Fibroblast of the aortic adventitia (primary cell): ENCODE data around the gene TEX29. TPM values are rescaled to one million over a fixed set of nuclear protein-coding genes. Genes with fewer than 3 reads are reported as not detected.

Source experiments
- DNase-seq: peaks from one replicate; pipeline ENCODE4 v3.0.0-alpha.2; 2010; ENCODE audit warnings: low read depth
- H3K4me3 ChIP-seq: 2 replicates; pipeline ENCODE4 v1.5.1; 2011; ENCODE audit warnings: low read depth, mild to moderate bottlenecking, control low read depth, low read length, moderate library complexity
- CTCF ChIP-seq: IDR thresholded peaks from 2 replicates; pipeline ENCODE4 v1.5.1; 2011; ENCODE audit warnings: mild to moderate bottlenecking, low read length, control low read depth, inconsistent platforms; ENCODE audit not compliant: insufficient read depth
- total RNA-seq: library from RNA; depleted of rRNA; stranded (reverse); fragments of >200 nt; gene quantifications from 2 replicates; pipeline ENCODE4 v1.2.3, GENCODE V29; 2012; ENCODE audit warnings: low replicate concordance

TEX29 gene
- total RNA-seq, 1 donor: not detected

GRCh38 chr13:111389621-111390521 lies 69.4 kb downstream of the TEX29 start:
- no peak overlapping the region for H3K4me3 ChIP-seq
- no peak for TF ChIP-seq CTCF
- no peak for DNase-seq

- no peak for DNase-seq
- TF ChIP-seq CTCF: no peak
Measured at GRCh38 chr13:111390522-111391270, 70.3 kb downstream of the TEX29 start.

GRCh38 chr13:111392486-111392885 lies 72.0 kb downstream of the TEX29 start:
- H3K4me3 ChIP-seq: no peak overlapping the region
- TF ChIP-seq CTCF: no peak
- no peak for DNase-seq

More at GRCh38 chr13:111390522-111391270, 70.3 kb downstream of the TEX29 start:
- H3K4me3 ChIP-seq: no peak overlapping the region

GRCh38 chr13:111393221-111393790 lies 72.9 kb downstream of the TEX29 start:
- no peak for TF ChIP-seq CTCF
- no peak overlapping the region for H3K4me3 ChIP-seq
- DNase-seq: no peak

Other genes starting within 250 kb of the TEX29 start
- 24.8 and 35.9 TPM in 2 replicates for gene ARHGEF7, start 205.3 kb upstream of the TEX29 start, total RNA-seq